Retina (tissue), 1 donor: ENCODE results near the gene INHBE.
A peak's percentile ranks its signal among the peaks of the same experiment; 100 is the strongest.
"Not testable (repeated sequence)": the region's sequence is repeated elsewhere in the genome, so short reads cannot be mapped to it uniquely, and the experiment has no call there.

Experiments
- DNase-seq: peaks from one replicate; pipeline ENCODE4 v3.0.0-alpha.2; 2016

The INHBE gene

GRCh38 chr12:57441846-57442427 is 13.2 kb upstream of the INHBE start:
- no peak for DNase-seq

DNA sequence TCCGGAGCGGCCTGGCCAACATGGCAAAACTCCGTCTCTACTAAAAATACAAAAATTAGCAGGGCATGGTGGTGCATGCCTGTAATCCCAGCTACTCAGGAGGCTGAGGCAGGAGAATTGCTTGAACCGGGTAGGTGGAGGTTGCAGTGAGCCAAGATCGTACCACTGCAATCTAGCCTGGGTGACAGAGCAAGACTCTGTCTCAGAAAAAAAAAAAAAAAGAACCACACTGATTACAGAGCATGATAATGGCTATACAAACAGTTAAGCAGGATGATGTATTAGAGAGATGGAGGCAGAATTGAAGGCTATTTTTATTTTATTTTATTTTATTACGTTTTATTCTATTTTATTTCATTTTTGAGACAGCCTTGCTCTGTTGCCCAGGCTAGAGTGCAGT is 10.8 kb upstream of the INHBE start:
- not testable (repeated sequence) for DNase-seq

GRCh38 chr12:57444744-57445143 is 10.4 kb upstream of the INHBE start:
- DNase-seq = no peak

DNA sequence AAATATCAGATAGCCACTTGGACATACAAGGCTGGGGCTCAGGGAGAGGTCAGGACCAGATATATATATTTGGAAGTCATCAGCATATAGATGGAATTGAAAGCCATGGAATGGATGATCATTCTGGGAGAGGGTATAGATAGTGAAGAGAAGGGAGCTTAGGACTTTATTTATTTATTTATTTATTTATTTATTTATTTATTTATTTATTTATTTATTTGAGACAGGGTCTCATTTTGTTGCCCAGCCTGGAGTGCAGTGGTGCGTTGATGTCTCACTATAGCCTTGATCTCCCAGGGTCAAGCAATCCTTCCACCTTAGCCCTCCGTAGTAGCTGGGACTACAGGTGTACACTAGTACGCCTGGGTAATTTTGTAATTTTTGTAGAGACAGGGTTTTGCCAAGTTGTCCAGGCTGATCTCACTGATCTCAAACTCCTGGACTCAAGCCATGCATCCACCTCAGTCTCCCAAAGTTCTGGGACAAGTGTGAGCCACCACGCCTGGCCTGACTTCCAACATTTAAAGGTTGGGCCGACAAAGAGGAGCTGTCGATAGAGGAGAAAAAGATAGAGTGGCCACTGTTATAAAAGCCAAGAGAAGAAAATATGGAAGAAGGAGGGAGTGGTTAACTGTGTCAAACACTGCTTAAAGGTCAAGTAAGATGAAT is 8.7 kb upstream of the INHBE start:
- no peak for DNase-seq

DNA sequence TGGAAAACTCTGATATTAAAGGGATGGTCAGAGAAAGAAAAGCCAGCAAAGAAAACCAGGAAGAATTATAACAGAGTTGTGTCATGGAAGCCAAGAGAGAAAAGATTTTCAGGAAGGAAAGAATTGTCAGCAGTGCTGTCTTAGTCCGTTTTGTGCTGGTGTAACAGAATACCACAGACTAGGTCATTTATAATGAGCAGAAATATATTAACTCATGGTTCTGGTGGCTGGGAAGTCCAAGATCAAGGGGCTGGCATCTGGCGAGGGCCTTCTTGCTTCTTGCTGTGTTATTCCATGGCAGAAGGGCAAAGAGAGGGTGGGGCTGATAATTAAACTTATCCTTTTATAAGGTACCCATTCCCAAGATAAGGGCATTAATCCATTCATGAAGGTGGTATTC is 6.4 kb upstream of the INHBE start:
- DNase-seq = no peak

GRCh38 chr12:57449375-57449774 is 5.7 kb upstream of the INHBE start:
- DNase-seq = no peak

DNA sequence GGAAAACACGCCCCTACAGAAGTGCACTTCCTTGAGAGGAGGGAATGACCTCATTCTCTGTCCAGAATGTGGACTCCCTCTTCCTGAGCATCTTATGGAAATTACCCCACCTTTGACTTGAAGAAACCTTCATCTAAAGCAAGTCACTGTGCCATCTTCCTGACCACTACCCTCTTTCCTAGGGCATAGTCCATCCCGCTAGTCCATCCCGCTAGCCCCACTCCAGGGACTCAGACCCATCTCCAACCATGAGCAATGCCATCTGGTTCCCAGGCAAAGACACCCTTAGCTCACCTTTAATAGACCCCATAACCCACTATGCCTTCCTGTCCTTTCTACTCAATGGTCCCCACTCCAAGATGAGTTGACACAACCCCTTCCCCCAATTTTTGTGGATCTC is 5.0 kb upstream of the INHBE start:
- DNase-seq = no peak

- DNase-seq = no peak
These were observed 3.8 kb upstream of the INHBE start for GRCh38 chr12:57451233-57451778.

DNA sequence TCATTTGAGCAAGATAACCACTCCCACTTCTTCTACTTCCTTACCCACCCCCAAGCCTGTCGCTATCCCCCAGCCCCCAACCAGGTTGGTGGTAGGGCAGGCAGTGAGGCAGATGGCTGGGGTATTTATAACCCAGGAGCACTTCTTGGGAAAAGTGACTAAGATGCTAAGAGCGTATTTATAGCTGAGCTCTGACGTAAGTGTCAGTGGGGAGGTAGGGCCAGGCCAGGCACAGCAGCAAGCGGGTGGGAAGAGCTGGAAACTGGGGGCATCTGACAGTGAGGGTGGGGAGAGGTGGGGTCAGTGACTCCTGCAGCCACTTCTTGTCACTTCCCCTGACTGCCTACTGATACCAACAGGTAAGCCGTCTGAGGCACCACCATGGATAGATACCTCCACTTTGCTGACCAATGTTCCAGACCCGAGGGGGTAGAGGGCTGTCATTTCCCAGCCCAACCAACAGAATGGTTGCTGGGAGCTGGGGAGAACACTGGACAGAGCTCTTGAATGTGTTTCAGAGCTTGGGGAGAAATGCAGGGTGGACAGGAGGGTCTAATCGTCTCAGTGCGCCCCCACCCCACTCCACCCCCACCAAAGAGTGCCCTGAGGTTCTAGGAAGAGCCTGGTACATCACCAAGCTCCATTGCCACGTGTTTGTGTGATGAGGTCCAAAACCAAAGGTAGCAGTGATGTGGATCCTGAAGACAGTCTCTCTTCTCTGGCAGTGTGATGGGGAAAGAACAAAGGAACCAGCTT is 2.7 kb upstream of the INHBE start:
- peak; percentile 14 for DNase-seq

GRCh38 chr12:57452937-57453509 is 2.1 kb upstream of the INHBE start:
- DNase-seq = peak; percentile 82

DNA sequence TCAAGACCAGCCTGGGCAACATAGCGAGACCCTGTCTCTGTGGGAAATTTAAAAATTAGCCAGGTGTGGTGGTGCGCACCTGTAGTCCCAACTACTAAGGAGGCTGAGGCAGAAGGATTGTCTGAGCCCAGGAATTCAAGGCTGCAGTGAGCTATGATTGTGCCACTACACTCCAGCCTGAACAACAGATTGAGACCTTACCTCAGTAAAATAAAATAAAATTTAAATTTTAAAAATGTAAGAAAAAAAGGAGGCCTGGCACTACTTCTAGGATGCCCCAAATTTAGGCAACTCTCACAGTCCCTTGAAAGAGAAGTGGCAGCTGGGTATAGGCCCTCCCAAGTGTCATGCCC is 918 bp upstream of the INHBE start:
- DNase-seq = no peak

- DNase-seq = peak; percentile 18
These were observed 452 bp downstream of the INHBE start for GRCh38 chr12:57455374-57456144.

GRCh38 chr12:57456145-57456700 is 1.1 kb downstream of the INHBE start:
- DNase-seq = peak; percentile 68

DNA sequence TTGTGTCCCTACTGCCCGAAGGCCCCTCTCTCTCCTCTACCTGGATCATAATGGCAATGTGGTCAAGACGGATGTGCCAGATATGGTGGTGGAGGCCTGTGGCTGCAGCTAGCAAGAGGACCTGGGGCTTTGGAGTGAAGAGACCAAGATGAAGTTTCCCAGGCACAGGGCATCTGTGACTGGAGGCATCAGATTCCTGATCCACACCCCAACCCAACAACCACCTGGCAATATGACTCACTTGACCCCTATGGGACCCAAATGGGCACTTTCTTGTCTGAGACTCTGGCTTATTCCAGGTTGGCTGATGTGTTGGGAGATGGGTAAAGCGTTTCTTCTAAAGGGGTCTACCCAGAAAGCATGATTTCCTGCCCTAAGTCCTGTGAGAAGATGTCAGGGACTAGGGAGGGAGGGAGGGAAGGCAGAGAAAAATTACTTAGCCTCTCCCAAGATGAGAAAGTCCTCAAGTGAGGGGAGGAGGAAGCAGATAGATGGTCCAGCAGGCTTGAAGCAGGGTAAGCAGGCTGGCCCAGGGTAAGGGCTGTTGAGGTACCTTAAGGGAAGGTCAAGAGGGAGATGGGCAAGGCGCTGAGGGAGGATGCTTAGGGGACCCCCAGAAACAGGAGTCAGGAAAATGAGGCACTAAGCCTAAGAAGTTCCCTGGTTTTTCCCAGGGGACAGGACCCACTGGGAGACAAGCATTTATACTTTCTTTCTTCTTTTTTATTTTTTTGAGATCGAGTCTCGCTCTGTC is 1.8 kb downstream of the INHBE start:
- DNase-seq = no peak

DNA sequence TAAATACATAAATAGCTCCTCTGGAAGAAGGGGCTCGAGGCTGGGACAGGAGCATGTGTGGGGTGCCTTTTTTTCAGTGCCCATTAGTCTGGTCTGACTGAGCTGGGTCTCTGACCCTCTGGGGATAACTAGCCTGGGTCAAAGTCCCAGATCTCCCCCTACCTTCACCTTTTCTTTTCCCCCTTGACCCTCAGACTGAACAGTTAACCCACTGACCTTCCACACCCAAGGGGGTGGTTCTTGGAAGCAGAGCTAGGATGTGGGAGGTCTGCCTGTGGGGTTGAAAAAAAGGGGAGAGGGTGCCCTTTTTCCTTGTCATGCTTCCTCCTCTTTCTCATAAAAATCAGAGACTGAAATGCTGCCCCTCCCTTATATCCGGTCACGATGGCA is 3.6 kb downstream of the INHBE start:
- DNase-seq = no peak

DNA sequence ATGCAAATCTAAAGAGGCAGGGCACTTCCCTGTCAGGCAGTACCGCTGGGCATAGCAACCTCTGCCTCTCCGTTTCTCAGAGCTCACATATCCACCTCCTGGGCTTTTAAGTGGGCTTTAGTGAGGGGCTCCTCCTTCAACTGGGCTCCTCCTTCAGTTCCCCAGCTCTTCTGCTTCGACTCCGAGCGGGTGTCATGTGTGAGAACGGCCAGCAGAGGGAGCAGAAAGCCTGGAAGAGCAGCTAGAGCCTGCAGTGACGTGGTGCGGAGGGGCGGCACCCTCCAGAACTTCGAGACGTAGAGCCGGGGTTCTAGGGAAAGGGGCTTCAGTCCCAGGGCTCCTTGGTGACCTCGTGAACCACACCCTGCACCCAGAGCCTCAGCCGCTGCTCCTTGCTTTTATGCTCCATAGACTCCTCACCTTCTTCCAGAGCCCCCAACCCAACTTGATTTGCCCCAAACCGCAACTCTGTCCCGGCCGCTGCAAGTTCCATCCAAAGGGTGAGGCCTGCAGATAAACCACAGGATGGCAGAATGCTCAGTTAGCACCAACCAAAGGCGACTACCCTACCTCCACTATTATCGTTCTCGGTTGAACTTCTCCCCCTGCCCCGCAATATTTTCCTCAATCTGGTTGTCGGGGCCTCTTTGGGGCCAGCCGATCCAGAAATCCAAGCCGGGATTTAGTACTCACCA is 4.1 kb downstream of the INHBE start:
- DNase-seq = peak; percentile 96

DNA sequence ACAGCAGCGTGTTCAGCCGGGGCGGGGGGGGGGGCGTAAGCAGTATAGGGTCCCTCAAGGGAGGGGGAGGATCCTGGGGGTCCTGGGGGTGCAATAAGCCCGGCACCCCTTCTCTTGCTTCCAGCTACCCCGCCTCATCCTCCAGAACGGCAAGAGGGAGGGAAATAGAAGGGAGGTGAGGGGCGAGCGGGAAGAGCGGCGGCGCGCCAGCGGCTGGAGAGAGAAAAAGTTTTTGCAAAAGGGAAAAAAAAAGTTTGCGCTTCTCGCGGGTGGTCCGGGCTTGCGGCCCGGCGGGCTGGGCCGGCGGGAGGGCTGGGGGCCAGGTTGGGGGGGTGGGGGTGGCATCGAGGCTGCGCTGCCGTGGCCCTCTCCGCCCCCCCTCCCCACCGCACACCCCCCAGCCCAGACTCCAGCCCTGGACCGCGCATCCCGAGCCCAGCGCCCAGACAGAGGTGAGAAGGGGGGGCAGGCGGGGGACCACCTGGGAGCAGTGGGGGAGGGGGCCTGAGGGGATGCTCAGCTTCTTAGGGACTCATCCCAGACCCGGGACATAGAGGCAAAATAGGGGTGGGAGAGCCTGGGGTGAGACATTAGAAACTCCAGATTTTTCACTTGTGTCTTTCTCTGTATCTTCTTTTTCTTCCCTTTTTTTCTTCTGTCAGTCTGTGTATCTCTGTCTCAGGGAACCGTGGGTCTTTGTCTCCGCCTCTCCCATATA is 4.8 kb downstream of the INHBE start, which contains the start of gene GLI1:
Gene GLI1 (plus strand): TSS at position 36 of the 718 bp plus-strand sequence. CDS start 3,907 bp downstream, outside the sequence.
- no peak for DNase-seq

- DNase-seq = no peak
These were observed 5.3 kb downstream of the INHBE start for GRCh38 chr12:57460468-57460784.

DNA sequence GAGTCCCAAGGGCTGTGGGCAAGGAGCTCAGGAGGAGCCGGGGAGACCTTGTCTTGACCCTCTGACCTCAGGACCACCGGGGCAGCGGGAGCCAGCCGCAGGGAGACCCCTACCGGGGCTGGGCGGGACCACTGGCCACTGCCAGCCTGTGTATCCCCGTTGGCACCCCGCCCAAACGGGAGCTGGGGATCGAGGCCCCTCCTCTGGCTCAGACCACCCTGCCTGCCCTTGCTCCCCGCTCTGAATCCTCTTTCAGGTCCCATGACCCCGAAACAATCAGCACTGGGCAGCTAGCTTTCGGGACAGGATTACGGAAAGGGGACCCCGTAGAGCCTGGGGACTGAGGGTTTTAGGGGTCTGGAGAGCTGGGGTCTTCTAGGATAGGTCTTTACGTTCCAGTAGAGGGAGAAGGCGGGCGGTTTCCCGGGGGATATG is 5.8 kb downstream of the INHBE start:
- DNase-seq = peak; percentile 89

- no peak for DNase-seq
These were observed 6.3 kb downstream of the INHBE start for GRCh38 chr12:57461276-57461916.
